ENCODE data around the gene CUEDC2. TPM values are rescaled to one million over a fixed set of nuclear protein-coding genes. Genes with fewer than 3 reads are reported as not detected.

Gene CUEDC2
- total RNA-seq, 1 donor from 2014 or later = 57.7 TPM

DNA sequence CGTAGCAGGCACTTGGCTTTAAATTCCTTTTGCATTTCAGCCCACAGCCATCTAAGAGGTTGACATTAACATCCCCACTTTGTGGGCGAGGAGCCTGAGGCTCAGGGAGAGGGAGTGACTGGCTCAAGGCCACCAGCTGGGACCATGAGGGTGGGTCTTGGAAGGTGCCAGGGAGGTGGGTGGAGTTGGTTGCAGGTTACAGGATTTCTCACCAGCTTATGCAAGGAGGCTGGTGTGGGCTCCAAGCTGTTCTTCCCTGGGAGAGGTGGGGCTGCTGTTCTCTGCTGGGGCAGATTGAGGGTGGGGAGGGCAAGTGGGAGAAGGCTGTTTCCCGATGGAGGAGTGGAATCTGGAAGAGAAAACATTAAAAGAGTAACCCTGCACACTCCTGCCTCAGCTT is 33.1 kb upstream of the CUEDC2 start:
- Mint-ChIP-seq H3K36me3 (ENCODE audit: low read depth) (no peaks in the 10 kb centered on the region), H3K4me1 (ENCODE audit: low read depth) (peaks cover 24% of the 10 kb centered on the region), H3K4me3 (ENCODE audit: unreplicated experiment) (no peak overlapping the region), H3K9me3 (ENCODE audit: low read depth) (no peaks in the 10 kb centered on the region), H3K27me3 (ENCODE audit: low read depth) (peaks cover 5% of the 10 kb centered on the region), H3K27ac (ENCODE audit: unreplicated experiment) (no peak overlapping the region)
- no peak for DNase-seq (ENCODE audit: low spot score)
- TF ChIP-seq, protein P1, sequence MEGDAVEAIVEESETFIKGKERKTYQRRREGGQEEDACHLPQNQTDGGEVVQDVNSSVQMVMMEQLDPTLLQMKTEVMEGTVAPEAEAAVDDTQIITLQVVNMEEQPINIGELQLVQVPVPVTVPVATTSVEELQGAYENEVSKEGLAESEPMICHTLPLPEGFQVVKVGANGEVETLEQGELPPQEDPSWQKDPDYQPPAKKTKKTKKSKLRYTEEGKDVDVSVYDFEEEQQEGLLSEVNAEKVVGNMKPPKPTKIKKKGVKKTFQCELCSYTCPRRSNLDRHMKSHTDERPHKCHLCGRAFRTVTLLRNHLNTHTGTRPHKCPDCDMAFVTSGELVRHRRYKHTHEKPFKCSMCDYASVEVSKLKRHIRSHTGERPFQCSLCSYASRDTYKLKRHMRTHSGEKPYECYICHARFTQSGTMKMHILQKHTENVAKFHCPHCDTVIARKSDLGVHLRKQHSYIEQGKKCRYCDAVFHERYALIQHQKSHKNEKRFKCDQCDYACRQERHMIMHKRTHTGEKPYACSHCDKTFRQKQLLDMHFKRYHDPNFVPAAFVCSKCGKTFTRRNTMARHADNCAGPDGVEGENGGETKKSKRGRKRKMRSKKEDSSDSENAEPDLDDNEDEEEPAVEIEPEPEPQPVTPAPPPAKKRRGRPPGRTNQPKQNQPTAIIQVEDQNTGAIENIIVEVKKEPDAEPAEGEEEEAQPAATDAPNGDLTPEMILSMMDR (IDR thresholded peaks at IDR 0.05) = no peak

DNA sequence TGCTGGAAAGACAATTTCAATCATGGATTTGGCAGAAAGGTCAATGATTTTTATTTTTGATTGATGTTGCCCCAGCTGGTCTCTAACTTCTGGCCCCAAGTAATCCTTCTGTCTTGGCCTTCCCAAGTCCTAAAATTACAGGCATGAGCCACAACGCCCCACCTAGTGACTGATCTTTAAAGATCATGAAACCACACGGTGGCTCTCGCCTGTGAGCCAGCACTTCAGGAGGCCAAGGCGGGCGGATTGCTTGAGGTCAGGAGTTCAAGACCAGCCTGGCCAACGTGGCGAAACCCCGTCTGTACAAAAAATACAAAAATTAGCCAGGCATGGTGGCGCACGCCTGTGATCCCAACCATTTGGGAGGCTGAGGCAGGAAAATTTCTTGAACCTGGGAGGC is 31.6 kb upstream of the CUEDC2 start:
- no peak overlapping the region for H3K27ac Mint-ChIP-seq (ENCODE audit: unreplicated experiment)
- H3K36me3 Mint-ChIP-seq (ENCODE audit: low read depth) = no peaks in the 10 kb centered on the region
- H3K27me3 Mint-ChIP-seq (ENCODE audit: low read depth) = peaks cover 5% of the 10 kb centered on the region
- H3K4me3 Mint-ChIP-seq (ENCODE audit: unreplicated experiment) = no peak overlapping the region
- TF ChIP-seq, protein P1 (IDR thresholded peaks at IDR 0.05) = no peak
- no peak for DNase-seq (ENCODE audit: low spot score)
- peaks cover 24% of the 10 kb centered on the region for H3K4me1 Mint-ChIP-seq (ENCODE audit: low read depth)
- no peaks in the 10 kb centered on the region for H3K9me3 Mint-ChIP-seq (ENCODE audit: low read depth)

DNA sequence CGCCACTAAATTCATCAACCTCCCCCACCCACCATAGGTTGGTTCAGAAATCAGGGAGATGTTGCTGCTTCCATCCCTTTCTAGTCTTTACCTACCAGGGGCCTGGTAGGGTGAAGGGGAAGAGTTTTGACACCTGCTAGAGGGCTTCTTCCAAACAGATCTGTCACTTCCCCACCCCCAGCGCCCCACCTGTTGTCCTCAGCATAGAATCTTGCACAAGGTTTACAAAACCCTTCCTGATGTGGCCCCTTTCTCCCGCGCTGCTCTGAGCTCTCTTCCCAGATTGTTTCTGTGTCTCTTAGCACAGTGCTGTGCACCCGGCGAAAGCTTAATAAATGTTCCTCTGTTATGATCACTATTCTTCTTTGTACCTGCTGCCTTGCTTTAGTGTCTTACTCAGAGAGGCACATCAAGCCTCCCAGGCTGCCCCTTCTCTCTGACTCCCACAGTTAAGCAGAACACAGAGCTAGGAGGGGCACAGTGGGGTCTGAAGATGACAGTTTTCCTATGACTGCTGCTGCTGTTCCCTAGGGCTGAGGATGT is 30.2 kb upstream of the CUEDC2 start:
- peak overlapping the region; percentile 57 for H3K4me3 Mint-ChIP-seq (ENCODE audit: unreplicated experiment)
- H3K27me3 Mint-ChIP-seq (ENCODE audit: low read depth) = peaks cover 5% of the 10 kb centered on the region
- no peaks in the 10 kb centered on the region for H3K9me3 Mint-ChIP-seq (ENCODE audit: low read depth)
- no peak overlapping the region for H3K27ac Mint-ChIP-seq (ENCODE audit: unreplicated experiment)
- H3K36me3 Mint-ChIP-seq (ENCODE audit: low read depth) = no peaks in the 10 kb centered on the region
- H3K4me1 Mint-ChIP-seq (ENCODE audit: low read depth) = peaks cover 24% of the 10 kb centered on the region
- DNase-seq (ENCODE audit: low spot score) = no peak
- TF ChIP-seq, protein P1 (IDR thresholded peaks at IDR 0.05) = no peak

DNA sequence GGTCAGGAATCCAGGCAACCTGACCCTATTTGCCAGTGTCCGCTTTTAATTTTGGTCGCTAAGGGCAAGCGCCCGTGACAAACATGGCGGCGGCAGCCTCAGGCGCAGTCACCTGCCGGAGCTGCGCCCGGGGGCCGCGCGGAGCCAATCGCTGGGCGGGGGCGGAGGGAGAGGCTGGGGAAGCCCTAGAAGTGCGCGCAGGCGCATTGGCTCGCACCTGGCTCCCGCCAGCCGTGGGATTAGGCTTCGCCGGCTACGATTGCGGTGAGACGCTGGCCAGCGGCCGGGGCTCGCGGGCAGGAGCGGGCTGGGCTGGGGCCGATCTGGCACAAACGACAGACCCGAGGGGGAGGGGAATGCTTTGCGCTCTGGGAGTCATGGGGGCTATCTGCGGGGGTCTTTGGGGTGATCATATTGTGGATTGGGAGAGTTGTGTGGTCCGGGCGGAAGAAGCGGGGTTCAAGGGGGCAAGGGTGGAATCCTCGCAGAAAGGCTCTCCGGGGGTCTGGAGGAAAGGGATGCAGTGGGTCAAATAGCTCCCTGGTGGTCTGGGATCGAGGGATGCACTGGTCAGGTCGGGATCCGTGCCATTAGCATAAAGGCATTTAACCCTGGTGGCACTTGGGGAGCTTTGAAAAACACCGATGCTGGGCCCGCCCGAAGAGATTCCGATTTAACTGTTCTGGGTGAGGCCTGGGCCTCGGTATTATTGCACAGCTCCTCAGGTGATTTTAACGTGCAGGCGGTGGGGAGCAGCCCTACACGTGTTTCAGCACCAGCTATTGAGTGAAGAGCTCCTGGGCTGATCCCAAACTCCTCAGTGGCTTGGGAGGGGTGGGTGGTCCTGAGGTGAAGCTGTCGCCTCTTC is 29.0 kb upstream of the CUEDC2 start:
- Mint-ChIP-seq H3K27me3 (ENCODE audit: low read depth) (peaks cover 5% of the 10 kb centered on the region), H3K36me3 (ENCODE audit: low read depth) (no peaks in the 10 kb centered on the region), H3K27ac (ENCODE audit: unreplicated experiment) (peak overlapping the region; percentile 51), H3K4me1 (ENCODE audit: low read depth) (peaks cover 24% of the 10 kb centered on the region), H3K4me3 (ENCODE audit: unreplicated experiment) (peak overlapping the region; percentile 90), H3K9me3 (ENCODE audit: low read depth) (no peaks in the 10 kb centered on the region)
- TF ChIP-seq, protein P1 (IDR thresholded peaks at IDR 0.05) = no peak
- DNase-seq (ENCODE audit: low spot score) = peak; percentile 94

DNA sequence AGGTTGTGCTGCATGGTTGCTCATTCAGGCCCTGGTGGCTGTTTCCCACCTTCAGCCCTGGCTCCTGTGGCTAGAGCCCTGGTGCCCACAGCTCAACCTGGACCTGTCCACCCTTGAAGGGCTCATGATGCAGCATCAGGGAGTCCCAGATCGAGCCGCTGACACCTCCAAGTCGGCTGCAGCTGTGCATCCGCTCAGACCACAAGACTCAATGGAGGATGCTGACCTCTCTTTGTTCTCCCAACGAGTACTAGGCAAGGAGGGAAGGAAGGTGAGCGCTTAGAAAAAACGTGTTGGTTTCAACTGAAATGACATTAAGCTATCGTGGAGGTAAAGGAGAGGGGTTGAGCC is 28.4 kb upstream of the CUEDC2 start:
- peak overlapping the region; percentile 90 for H3K4me3 Mint-ChIP-seq (ENCODE audit: unreplicated experiment)
- H3K9me3 Mint-ChIP-seq (ENCODE audit: low read depth) = no peaks in the 10 kb centered on the region
- H3K4me1 Mint-ChIP-seq (ENCODE audit: low read depth) = peaks cover 26% of the 10 kb centered on the region
- H3K27me3 Mint-ChIP-seq (ENCODE audit: low read depth) = peaks cover 5% of the 10 kb centered on the region
- H3K27ac Mint-ChIP-seq (ENCODE audit: unreplicated experiment) = peak overlapping the region; percentile 74
- peaks cover 1% of the 10 kb centered on the region for H3K36me3 Mint-ChIP-seq (ENCODE audit: low read depth)
- DNase-seq (ENCODE audit: low spot score) = no peak
- TF ChIP-seq, protein P1 (IDR thresholded peaks at IDR 0.05) = no peak

Measured in chondrocyte (in vitro differentiated cells).